Activated naive CD8-positive, alpha-beta T cell (primary cell): Measurements from ENCODE around the gene C17orf113.

ENCODE experiments used
- H3K27ac Mint-ChIP-seq: one replicate; pipeline ENCODE4 v1.8.0; 2021; ENCODE audit warnings: mixed read lengths
- H3K27me3 Mint-ChIP-seq: one replicate; pipeline ENCODE4 v1.8.0; 2021; ENCODE audit warnings: mixed read lengths
- H3K36me3 Mint-ChIP-seq: one replicate; pipeline ENCODE4 v1.8.0; 2021; ENCODE audit warnings: mixed read lengths
- H3K4me1 Mint-ChIP-seq: one replicate; pipeline ENCODE4 v1.8.0; 2021; ENCODE audit warnings: low read depth, mixed read lengths
- H3K4me3 Mint-ChIP-seq: one replicate; pipeline ENCODE4 v1.8.0; 2021; ENCODE audit warnings: mild to moderate bottlenecking, mixed read lengths
- H3K9me3 Mint-ChIP-seq: one replicate; pipeline ENCODE4 v1.8.0; 2021; ENCODE audit warnings: low read depth, mixed read lengths

The C17orf113 gene

DNA sequence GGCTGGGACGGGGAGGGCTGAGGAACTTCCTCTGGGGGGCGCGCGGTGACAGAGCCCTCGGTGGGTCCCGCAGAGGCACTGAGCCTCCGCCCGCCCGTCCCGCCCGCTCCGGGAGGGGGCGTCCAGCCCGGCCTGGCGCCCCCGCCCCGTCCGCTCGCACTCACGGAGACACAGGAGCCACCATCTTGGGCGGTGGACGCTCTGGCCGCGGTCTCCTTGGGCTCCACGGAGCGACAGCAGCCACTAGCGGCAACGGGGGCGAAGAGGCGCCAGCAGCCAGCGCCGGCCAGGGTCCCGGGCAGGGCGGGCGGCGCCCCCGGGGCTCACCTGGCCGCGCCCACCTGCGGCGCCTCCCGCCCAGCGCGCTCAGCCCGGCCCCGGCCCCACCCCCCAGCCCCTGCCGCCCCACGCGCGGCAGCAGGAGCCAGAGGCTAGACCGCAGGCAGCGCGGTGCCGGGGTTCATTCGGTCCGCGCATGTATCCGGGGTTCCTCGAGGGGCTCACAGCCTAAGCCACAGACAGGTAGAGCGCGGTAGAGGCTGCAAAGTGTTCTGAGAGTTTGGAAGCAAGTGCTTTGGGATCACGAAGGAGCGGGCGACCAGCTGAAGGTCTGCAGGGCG, at the start of gene C17orf113:
C17orf113 (minus strand) TSS at position 209 of the 620 bp plus-strand sequence. CDS start 7,225 bp downstream, outside the sequence.
- H3K4me1 Mint-ChIP-seq, result peaks cover 2% of the 10 kb centered on the region
- no peak within 1 kb of the TSS for H3K27ac Mint-ChIP-seq
- H3K4me3 Mint-ChIP-seq, result peak within 1 kb of the TSS; percentile 84
- no peaks in the 10 kb centered on the region for H3K36me3 Mint-ChIP-seq
- no peaks in the 10 kb centered on the region for H3K9me3 Mint-ChIP-seq
- peaks cover 14% of the 10 kb centered on the region for H3K27me3 Mint-ChIP-seq

DNA sequence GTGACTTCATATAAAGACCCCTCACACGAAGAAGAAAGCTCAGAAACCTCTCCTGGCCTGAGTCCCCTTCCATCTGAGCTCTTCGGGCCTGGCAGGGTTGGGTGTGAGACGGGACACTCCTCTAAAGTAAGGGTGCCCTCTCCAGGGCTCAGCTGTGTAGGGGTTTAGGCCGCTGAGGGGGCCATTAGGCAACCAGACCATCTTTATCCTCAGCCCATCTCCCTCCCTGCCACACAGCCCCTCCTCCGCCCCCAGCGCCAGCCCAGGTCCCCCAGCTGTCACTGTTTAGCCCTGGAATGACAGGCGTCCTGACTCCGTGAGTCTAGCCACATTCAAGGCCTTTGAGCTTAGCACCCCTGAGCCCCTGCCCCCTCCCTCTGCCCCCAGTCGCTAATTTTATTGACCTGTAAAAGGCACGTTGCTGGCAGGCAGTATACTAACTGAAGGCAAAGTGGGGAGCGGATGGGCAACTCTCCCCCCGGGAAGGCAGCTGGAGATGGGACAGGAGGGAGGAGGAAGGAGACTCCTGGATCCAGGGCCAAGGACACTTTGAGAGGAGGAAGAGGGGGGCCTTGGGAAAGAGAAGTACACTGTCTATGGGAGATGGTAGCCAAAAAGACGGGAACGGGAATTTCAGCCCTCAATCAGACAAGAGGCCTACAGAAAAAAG, 48.5 kb upstream of the C17orf113 start:
- Mint-ChIP-seq H3K27me3 (peaks cover 7% of the 10 kb centered on the region), H3K4me3 (no peak overlapping the region), H3K27ac (no peak overlapping the region)

DNA sequence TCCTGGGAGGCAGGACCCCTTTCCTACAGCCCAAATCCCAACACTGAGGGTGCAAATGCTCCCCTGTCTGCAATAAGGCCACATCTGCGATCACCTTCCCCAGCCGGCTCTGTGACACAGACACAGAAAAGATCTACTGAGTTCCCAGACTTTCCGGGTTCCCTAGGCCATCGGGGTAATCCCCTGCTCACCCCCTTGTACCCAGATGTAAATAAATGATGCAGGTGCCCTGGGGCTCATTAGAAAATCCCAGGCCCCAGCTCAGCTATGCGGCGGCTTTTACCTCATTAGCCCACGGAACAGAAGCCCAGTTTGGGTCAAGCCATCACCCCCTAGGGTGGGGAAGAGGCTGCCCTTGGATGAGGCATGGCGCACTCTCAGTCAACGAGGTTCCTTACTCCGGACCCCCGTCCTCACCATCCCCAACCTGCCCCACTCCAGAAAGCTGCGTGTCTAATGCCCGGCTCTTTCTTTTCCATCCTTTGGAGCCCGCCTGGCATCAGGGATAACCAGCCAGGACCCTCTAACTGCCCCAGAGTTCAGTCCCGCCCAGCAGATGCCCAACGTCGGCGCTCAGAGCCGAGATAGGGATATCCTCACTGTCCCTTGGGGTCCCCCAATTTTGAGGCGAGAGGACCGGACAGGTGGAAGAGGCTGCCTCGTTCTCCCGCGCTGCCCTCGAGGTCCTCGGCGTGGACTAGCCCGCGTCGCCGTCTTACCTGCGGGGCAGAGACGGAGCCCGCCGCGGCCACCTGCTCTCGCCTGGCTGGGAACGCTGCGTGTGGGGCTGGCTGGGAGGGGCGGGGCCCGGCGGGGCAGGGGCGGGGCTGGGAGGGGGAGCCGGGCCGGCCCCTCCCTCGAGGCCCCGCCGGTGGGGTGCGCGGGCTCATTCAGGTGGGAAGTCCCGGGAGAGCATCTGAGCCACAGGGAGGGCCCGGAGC, 47.6 kb upstream of the C17orf113 start, which contains the start of gene ZNF385C:
ZNF385C (minus strand) TSS at position 783 of the 941 bp plus-strand sequence. CDS start 35,417 bp downstream, outside the sequence.
- Mint-ChIP-seq H3K36me3 (no peaks in the 10 kb centered on the region), H3K4me3 (peak within 1 kb of the TSS; percentile 43), H3K9me3 (no peaks in the 10 kb centered on the region), H3K4me1 (peaks cover 4% of the 10 kb centered on the region), H3K27ac (no peak within 1 kb of the TSS), H3K27me3 (peaks cover 7% of the 10 kb centered on the region)

More for the DNA sequence above, 48.5 kb upstream of the C17orf113 start:
- H3K9me3 Mint-ChIP-seq, result no peaks in the 10 kb centered on the region
- H3K4me1 Mint-ChIP-seq, result peaks cover 4% of the 10 kb centered on the region
- H3K36me3 Mint-ChIP-seq, result no peaks in the 10 kb centered on the region

DNA sequence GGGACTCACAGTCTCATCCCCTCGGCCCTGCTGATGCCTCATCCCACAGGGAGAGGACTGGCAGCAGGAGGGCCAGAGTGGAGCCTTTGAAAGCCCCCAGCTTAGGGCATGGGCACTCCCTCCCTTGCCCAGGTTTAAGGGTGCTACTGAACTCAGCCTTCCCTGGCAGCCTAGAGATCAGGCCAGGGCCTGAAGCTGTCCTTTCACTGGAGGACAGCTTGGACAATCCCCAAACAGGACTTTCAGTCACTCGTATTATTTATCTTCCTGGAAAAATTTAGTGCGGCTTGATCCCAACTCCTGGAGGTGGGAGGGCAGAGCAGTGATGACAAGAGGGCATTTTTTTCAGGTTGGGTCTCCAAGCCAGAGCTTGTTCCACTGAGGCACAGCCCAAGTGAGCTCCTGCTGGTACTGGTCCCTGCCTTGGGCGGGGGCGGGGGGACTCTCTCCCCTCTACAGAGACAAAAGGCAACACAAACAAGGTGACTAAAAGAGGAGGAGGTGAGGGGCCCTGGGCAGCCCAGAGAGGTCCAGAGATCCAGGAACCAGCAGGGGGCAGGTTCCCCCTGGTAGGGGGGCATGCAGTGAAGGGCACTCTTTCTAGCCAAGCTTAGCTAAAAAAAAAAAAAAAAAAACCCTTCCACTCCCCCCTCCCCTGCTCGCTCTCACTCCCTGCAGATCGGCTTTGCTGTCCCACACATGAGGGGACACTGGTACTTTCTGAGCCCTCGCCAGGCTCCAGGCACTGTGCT, 46.1 kb upstream of the C17orf113 start:
- H3K4me3 Mint-ChIP-seq, result no peak overlapping the region
- no peaks in the 10 kb centered on the region for H3K36me3 Mint-ChIP-seq
- H3K4me1 Mint-ChIP-seq, result peaks cover 4% of the 10 kb centered on the region
- H3K9me3 Mint-ChIP-seq, result no peaks in the 10 kb centered on the region
- no peak overlapping the region for H3K27ac Mint-ChIP-seq
- H3K27me3 Mint-ChIP-seq, result peaks cover 7% of the 10 kb centered on the region

DNA sequence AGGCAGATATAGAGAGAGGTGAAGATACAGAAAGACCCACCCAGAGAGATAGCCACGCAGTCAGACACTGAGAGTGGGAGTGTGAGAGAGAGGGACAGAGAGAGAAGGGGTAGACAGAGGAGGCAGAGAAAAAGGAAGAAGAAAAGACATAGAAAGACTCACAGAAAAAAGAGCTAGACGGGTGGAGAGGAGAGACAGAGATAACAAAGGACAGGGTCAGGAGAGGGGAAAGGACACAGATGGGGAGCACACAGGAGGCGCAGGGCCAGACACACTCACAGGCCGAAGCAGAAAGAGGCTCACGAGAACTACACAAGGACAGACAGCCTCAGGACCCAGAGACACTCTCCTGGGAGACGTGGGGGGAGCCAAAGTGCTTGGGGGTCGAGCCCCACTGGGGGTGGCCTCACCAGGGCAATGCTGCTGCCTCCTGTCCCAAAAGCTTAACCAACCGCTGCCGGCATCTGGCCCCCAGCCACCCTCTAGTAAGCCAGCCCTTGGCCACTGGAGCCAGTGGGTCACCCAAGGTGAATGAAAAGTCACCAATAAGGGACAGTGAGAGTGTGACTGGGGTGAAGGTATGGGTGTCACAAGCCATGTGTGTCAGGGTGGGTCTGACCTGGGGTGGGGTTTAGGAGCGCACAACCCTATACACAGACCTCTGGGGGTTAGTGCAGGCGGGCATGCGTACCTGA, 44.1 kb upstream of the C17orf113 start:
- H3K4me1 Mint-ChIP-seq, result peaks cover 4% of the 10 kb centered on the region
- no peaks in the 10 kb centered on the region for H3K36me3 Mint-ChIP-seq
- H3K9me3 Mint-ChIP-seq, result no peaks in the 10 kb centered on the region
- H3K4me3 Mint-ChIP-seq, result no peak overlapping the region
- H3K27me3 Mint-ChIP-seq, result peaks cover 9% of the 10 kb centered on the region
- no peak overlapping the region for H3K27ac Mint-ChIP-seq

DNA sequence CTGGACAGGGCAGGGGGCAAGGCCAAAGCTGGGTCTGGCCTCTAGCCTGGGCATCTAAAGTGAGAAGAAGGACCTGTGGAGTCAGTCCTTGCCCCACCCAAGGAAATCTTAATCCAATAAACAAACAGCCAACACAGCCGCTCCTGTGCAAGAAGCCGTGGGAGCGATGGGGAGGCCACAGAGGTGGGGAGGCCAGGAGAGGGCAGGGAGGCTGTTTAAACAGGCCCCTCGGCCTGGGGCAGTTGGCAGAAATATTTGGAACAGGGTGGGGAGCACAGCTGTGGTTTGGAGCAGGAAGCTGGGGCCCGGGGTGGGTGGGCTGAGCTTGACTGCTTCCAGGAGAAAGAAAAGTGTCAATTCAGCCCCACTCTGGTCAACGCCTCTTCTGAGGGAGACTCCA, 42.5 kb upstream of the C17orf113 start:
- peaks cover 12% of the 10 kb centered on the region for H3K27me3 Mint-ChIP-seq

DNA sequence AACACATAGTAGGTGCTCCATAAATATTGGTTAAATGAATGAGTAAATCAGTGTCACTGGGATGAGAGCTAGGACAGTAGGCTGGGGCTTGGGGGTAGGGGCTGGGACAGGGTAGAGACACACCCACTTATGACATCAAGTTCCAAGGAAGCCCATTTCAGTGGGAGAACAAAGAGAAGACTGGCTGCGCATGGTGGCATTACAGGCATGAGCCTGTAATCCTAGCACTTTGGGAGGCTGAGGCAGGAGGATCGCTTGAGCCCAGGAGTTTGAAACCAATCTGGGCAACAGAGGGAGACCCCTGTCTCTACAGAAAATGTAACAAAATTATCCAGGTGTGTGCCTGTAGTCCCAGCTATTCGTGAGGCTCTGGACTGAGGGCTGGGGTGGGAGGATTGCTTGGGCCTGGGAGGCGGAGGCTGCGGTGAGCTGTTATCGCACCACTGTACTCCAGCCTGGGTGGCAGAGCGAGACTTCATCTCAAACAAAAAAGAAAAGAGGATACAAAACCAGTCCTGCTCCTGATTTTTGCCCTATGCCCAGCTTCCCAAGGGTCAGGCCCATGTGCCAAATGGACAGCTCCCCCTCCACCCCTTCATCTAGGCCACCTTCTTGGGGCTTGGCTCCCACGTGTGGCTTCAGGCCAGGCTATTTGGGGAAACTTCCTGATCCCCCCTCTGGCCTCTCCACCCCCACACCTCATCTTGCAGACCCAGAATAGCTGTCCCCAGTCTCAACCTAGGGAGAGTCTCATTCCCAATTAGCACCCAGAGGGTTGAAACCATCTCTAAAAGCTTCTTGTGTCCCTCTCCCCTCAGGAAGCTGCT, 40.8 kb upstream of the C17orf113 start:
- Mint-ChIP-seq H3K36me3 (no peaks in the 10 kb centered on the region), H3K27ac (no peak overlapping the region), H3K4me1 (no peaks in the 10 kb centered on the region), H3K4me3 (no peak overlapping the region), H3K9me3 (no peaks in the 10 kb centered on the region), H3K27me3 (peaks cover 7% of the 10 kb centered on the region)

More for the DNA sequence above, 42.5 kb upstream of the C17orf113 start:
- Mint-ChIP-seq H3K36me3 (no peaks in the 10 kb centered on the region), H3K27ac (no peak overlapping the region), H3K4me1 (peaks cover 2% of the 10 kb centered on the region), H3K4me3 (no peak overlapping the region), H3K9me3 (no peaks in the 10 kb centered on the region)

DNA sequence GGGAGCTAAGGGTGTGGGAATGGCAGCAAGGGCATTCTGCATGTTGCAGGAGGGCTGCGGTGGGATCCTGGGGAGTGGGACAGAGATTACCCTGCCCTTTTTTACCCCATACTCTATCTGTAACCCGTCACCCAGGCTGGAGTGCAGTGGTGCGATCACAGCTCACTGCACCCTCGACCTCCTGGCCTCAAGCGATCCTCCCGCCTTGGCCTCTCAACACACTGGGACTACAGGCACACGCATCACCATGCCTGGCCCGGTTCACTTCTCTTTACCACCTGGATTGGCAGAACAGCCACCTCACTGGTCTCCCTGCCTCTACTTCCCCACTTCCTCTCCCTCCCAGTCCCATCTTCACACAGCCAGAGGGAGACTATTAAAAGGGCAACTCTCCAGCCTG, 38.3 kb upstream of the C17orf113 start:
- H3K9me3 Mint-ChIP-seq, result no peaks in the 10 kb centered on the region

DNA sequence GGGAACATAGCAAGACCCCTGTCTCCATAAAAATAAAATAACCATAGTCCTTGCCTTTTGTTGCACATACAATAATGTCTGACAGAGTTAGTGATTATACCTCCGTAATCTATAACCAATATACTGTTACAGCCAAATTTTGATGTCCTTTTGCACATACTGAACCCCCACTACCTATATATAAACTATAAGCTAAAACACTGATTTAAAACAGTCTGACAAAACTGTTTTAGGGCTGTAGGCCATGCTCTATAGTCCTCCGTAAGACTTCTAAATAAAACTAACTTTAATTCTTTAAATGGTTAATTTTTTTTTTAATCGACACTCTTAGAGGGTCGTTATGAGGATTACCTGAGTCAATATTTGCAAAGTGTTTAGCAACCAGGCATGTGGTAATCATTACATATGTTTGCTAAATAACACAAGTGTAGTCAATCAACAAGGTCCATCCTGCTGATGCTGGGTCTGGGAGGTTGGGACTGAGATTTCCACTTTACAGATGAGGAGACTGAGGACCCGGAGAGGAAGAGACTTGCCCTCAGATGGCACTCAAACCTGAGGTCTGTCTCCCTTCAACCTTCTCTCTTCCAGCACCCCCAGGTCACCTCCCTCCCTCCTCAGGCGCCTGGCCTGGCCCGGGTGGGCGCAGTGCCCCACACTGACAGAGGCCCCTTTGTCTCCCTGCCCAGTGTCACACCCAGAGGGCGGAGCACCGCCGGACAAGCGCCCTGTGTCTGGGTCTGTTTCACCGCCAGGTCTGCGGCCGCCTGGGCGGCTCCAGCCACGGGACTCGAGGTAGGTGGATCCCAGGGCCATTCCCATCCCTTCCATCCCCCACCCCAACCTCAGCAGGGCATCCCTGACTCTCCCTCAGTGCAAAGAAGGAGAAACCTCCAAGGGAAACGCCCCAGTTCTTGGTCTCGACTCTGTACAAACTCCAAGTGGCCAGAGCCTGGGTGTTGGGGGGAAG, 37.6 kb upstream of the C17orf113 start:
- Mint-ChIP-seq H3K36me3 (no peaks in the 10 kb centered on the region), H3K4me1 (no peaks in the 10 kb centered on the region), H3K9me3 (no peaks in the 10 kb centered on the region), H3K27ac (no peak overlapping the region), H3K4me3 (no peak overlapping the region), H3K27me3 (peaks cover 4% of the 10 kb centered on the region)

More for the DNA sequence above, 38.3 kb upstream of the C17orf113 start:
- Mint-ChIP-seq H3K27ac (no peak overlapping the region), H3K4me1 (no peaks in the 10 kb centered on the region), H3K36me3 (no peaks in the 10 kb centered on the region), H3K27me3 (peaks cover 4% of the 10 kb centered on the region), H3K4me3 (no peak overlapping the region)

DNA sequence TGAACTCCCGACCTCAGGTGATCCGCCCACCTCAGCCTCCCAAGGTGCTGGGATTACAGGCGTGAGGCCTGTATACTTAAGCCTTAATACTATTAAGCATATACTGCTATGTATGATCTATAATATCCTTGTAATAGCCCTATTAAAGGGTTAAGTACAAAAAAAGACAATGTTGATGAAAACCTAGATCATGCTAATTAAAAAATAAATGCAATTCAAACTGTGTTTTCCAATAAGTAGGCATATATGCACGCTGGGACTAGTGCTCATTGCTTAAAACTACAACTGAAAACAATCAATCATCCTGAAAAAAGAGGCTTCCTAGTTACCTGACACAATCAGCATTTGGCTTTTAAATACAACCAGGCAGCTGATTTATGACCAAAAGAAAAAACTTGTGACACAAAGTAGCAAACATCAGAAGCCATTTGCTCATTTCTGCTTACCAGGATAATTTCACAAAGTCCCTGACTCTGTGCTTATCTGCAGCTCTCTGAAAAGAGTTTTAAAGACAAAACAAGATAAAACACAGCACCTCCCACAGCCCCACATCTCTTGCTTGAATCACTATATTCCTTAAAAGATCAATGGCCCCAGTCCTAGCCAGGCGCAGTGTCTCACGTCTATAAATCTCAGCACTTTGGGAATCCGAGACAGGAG, 36.8 kb upstream of the C17orf113 start:
- Mint-ChIP-seq H3K4me1 (no peaks in the 10 kb centered on the region), H3K36me3 (no peaks in the 10 kb centered on the region), H3K4me3 (no peak overlapping the region), H3K9me3 (no peaks in the 10 kb centered on the region), H3K27ac (no peak overlapping the region), H3K27me3 (peaks cover 4% of the 10 kb centered on the region)

DNA sequence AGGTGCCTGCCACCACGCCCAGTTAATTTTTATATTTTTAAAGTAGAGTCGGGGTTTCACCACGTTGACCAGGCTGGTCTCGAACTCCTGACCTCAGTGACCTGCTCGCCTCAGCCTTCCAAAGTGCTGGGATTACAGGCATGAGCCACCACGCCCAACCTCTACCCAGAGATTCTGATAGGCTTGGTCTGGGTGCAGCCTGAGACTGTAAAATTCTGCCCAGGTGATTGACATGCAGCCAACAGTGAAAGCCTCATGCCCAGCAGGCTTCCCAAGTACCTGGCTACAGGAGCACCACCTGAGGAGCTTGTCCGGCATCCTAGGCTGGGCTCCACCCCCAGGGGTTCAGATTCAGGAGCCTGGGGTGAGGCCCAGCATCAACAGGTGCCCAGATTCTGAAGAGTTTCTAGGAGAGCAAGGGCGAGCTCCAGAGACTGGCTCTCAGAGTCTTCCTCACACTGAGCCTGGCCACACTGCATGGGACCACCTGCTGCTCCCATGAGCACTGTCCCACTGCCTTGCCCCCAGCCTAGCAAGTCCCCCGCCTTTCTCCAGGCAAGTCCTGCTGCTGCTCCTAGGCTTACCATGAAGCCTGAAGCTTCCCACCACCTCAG, 31.2 kb upstream of the C17orf113 start:
- Mint-ChIP-seq H3K27ac (no peak overlapping the region), H3K27me3 (no peaks in the 10 kb centered on the region), H3K4me3 (no peak overlapping the region), H3K36me3 (no peaks in the 10 kb centered on the region), H3K9me3 (no peaks in the 10 kb centered on the region), H3K4me1 (no peaks in the 10 kb centered on the region)

DNA sequence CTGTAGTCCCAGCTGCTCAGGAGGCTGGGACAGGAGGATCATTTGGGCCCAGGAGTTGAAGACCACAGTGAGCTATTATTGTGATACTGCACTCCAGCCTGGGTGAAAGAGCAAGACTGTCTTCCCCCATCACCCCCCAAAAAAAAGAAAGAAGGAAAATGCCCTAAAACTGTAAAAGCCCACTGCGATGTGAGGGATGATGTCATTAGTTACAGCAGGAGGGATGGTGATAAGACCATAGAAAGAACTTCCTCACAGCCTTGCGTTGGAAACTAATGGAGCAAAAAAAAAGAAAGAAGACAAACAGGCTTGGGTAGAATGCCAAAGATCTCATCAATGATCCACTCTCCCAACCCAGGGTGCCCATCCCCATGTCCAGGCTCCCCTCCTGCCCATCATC, 29.1 kb upstream of the C17orf113 start:
- H3K9me3 Mint-ChIP-seq, result no peaks in the 10 kb centered on the region
- no peaks in the 10 kb centered on the region for H3K4me1 Mint-ChIP-seq
- H3K4me3 Mint-ChIP-seq, result no peak overlapping the region

More for the DNA sequence above, 29.1 kb upstream of the C17orf113 start:
- H3K36me3 Mint-ChIP-seq, result no peaks in the 10 kb centered on the region
- H3K27ac Mint-ChIP-seq, result no peak overlapping the region
- no peaks in the 10 kb centered on the region for H3K27me3 Mint-ChIP-seq
